IMR-90 (cell line): Measurements from ENCODE around the gene IL22RA2. TPM values are rescaled to one million over a fixed set of nuclear protein-coding genes. Genes with fewer than 3 reads are reported as not detected.

Experiments used
- ATAC-seq: fragments of 200-7000 bp; cut with Tn5 transposase; 2 replicates; pipeline ENCODE4 v1.9.1; 2020; ENCODE audit warnings: low read depth, mild to moderate bottlenecking, moderate library complexity
- BruUV-seq: library from RNA; stranded (reverse); fragments of 400-500 nt; replicated peaks from 2 replicates; lab custom pipeline; 2021; lab: Mats Ljungman, UMichigan
- CTCF ChIA-PET: fragments of 300-600 bp; formaldehyde crosslinking; extraction: SDS; loops from one replicate; lab custom pipeline; 2021; ENCODE audit warnings: antibody characterized with exemption; lab: Yijun Ruan, JAX
- POLR2A ChIA-PET: fragments of 300-600 bp; sonication (Branson Sonifier 250); formaldehyde crosslinking; loops from one replicate; lab custom pipeline; 2022; ENCODE audit warnings: antibody characterized with exemption; ENCODE audit not compliant: unreplicated experiment; lab: Charles Lee
- DNase-seq: peaks from one replicate; pipeline ENCODE4 v3.0.0; 2013
- H2AFZ ChIP-seq: replicated peaks from 2 replicates; pipeline ENCODE3; 2013; ENCODE audit warnings: low read length, mild to moderate bottlenecking; ENCODE audit not compliant: poor library complexity
- H2AK5ac ChIP-seq: 2 replicates; pipeline ENCODE4 v1.6.1; 2013; ENCODE audit warnings: low read depth, low read length, inconsistent platforms
- H2AK9ac ChIP-seq: replicated peaks from 2 replicates; pipeline ENCODE3; 2013; ENCODE audit warnings: mild to moderate bottlenecking, low read depth, low read length, moderate library complexity; ENCODE audit not compliant: poor library complexity
- H2BK120ac ChIP-seq: 2 replicates; pipeline ENCODE4 v1.6.1; 2013; ENCODE audit warnings: low read depth, low read length, inconsistent platforms
- H2BK15ac ChIP-seq: 3 replicates; pipeline ENCODE4 v1.6.1; 2013; ENCODE audit warnings: low read depth, low read length, inconsistent platforms
- H2BK20ac ChIP-seq: 2 replicates; pipeline ENCODE4 v1.6.1; 2013; ENCODE audit warnings: low read depth, mild to moderate bottlenecking, inconsistent platforms, low read length, moderate library complexity
- H2BK5ac ChIP-seq: 2 replicates; pipeline ENCODE4 v1.6.1; 2013; ENCODE audit warnings: mild to moderate bottlenecking, low read depth, low read length, inconsistent platforms; ENCODE audit not compliant: poor library complexity, severe bottlenecking
- H3K14ac ChIP-seq: replicated peaks from 2 replicates; pipeline ENCODE4 v1.6.1; 2013; ENCODE audit warnings: low read depth, low read length, inconsistent platforms
- H3K18ac ChIP-seq: 2 replicates; pipeline ENCODE4 v1.6.1; 2013; ENCODE audit warnings: low read depth, low read length, control low read depth
- H3K23ac ChIP-seq: 2 replicates; pipeline ENCODE4 v1.6.1; 2013; ENCODE audit warnings: low read depth, low read length, inconsistent platforms
- H3K27ac ChIP-seq: 2 replicates; pipeline ENCODE4 v1.5.1; 2013; ENCODE audit warnings: mild to moderate bottlenecking, control low read depth, low read length; ENCODE audit not compliant: insufficient read depth
- H3K27me3 ChIP-seq: 2 replicates; pipeline ENCODE4 v1.6.1; 2013; ENCODE audit warnings: low read length; ENCODE audit not compliant: control insufficient read depth, insufficient read depth
- H3K36me3 ChIP-seq: 2 replicates; pipeline ENCODE4 v1.6.1; 2013; ENCODE audit warnings: low read length, mixed read lengths; ENCODE audit not compliant: control insufficient read depth, insufficient read depth
- H3K4ac ChIP-seq: 2 replicates; pipeline ENCODE4 v1.6.1; 2013; ENCODE audit warnings: low read depth, low read length, inconsistent platforms
- H3K4me1 ChIP-seq: 2 replicates; pipeline ENCODE4 v1.6.1; 2013; ENCODE audit warnings: low read length, mixed read lengths; ENCODE audit not compliant: control insufficient read depth, insufficient read depth
- H3K4me2 ChIP-seq: 2 replicates; pipeline ENCODE4 v1.6.1; 2013; ENCODE audit warnings: low read depth, mild to moderate bottlenecking, control low read depth, low read length, moderate library complexity
- H3K4me3 ChIP-seq: 2 replicates; pipeline ENCODE4 v1.5.1; 2013; ENCODE audit warnings: low read depth, mild to moderate bottlenecking, control low read depth, low read length, moderate library complexity; ENCODE audit not compliant: insufficient read depth
- H3K56ac ChIP-seq: 2 replicates; pipeline ENCODE4 v1.6.1; 2013; ENCODE audit warnings: low read length, inconsistent platforms; ENCODE audit not compliant: insufficient read depth; ENCODE audit errors: extremely low read depth
- H3K79me1 ChIP-seq, 2 experiments: 2 replicates each; pipeline ENCODE4 v1.6.1; 2013; ENCODE audit warnings: low read length in 2 of 2, inconsistent platforms in 1 of 2, low read depth in 1 of 2
- H3K9ac ChIP-seq: 2 replicates; pipeline ENCODE4 v1.6.1; 2013; ENCODE audit warnings: low read depth, low read length, control low read depth
- H3K9me1 ChIP-seq: 2 replicates; pipeline ENCODE4 v1.6.1; 2013; ENCODE audit warnings: low read length, inconsistent platforms; ENCODE audit not compliant: insufficient read depth
- H3K9me3 ChIP-seq: 2 replicates; pipeline ENCODE4 v1.6.1; 2013; ENCODE audit warnings: low read length; ENCODE audit not compliant: control insufficient read depth, insufficient read depth
- H4K20me1 ChIP-seq: 2 replicates; pipeline ENCODE4 v1.6.1; 2013; ENCODE audit warnings: low read length, inconsistent platforms; ENCODE audit not compliant: insufficient read depth
- H4K5ac ChIP-seq: 2 replicates; pipeline ENCODE4 v1.6.1; 2013; ENCODE audit warnings: mild to moderate bottlenecking, low read depth, low read length, control low read depth
- H4K8ac ChIP-seq, 2 experiments: 2 replicates each; pipeline ENCODE4 v1.6.1; 2013; ENCODE audit warnings: low read depth in 2 of 2, low read length in 2 of 2, control low read depth in 1 of 2, inconsistent platforms in 1 of 2
- H4K91ac ChIP-seq: 2 replicates; pipeline ENCODE4 v1.6.1; 2013; ENCODE audit warnings: low read depth, low read length, inconsistent platforms; ENCODE audit not compliant: insufficient read depth
- BHLHE40 ChIP-seq: fragments of 150-350 bp; IDR thresholded peaks from 2 replicates; pipeline ENCODE4 v1.6.1; 2016; ENCODE audit warnings: mild to moderate bottlenecking, low read depth, low read length
- CEBPB ChIP-seq: IDR thresholded peaks from 2 replicates; pipeline ENCODE4 v1.6.1; 2012; ENCODE audit warnings: low read depth, low read length, improper control_type of control experiment
- CTCF ChIP-seq: conservative IDR thresholded peaks from 2 replicates; pipeline ENCODE4 v1.5.1; 2012; ENCODE audit warnings: mild to moderate bottlenecking, low read depth, low read length, improper control_type of control experiment
- MAFK ChIP-seq: IDR thresholded peaks from 2 replicates; pipeline ENCODE4 v1.6.1; 2012; ENCODE audit warnings: low read depth, low read length, improper control_type of control experiment
- RAD21 ChIP-seq: IDR thresholded peaks from 2 replicates; pipeline ENCODE4 v1.6.1; 2012; ENCODE audit warnings: low read length, improper control_type of control experiment
- RCOR1 ChIP-seq: IDR thresholded peaks from 2 replicates; pipeline ENCODE4 v1.6.1; 2012; ENCODE audit warnings: mild to moderate bottlenecking, low read length, improper control_type of control experiment; ENCODE audit not compliant: insufficient replicate concordance
- RFX5 ChIP-seq: IDR thresholded peaks from 2 replicates; pipeline ENCODE4 v1.8.0; 2012; ENCODE audit warnings: low read depth, mild to moderate bottlenecking, low read length, moderate library complexity
- WGBS, 2 experiments: methylation state at CpG; one replicate each; pipeline versions ENCODE4 v1.1.5 to v1.1.7; 2013; ENCODE audit warnings: missing lambda C conversion rate in 2 of 2; ENCODE audit not compliant: insufficient read length in 1 of 2; ENCODE audit errors: extremely low coverage in 2 of 2; 5-methylcytosine and 5-hydroxymethylcytosine counted together
- dilution Hi-C: fragments of 300-500 bp; cut with HindIII; formaldehyde crosslinking; loops from one replicate; pipeline ENCODE4 v1.14.3; 2018; ENCODE audit warnings: low sequenced_read_pairs; ENCODE audit not compliant: unreplicated experiment
- in situ Hi-C: fragments of 300-500 bp; cut with MboI; formaldehyde crosslinking; loops from 3 replicates; pipeline ENCODE4 v1.14.3; 2019; ENCODE audit warnings: low sequenced_read_pairs, inconsistent platforms, mixed read lengths
- intact Hi-C: fragments of 100-400 bp; cut with micrococcal nuclease; formaldehyde crosslinking; loops from 2 replicates; pipeline ENCODE4 v1.10.0; 2022
- polyA plus RNA-seq, 3 experiments: library from polyadenylated mRNA; depleted of rRNA; stranded (reverse); fragments of >200 nt; gene quantifications; 2 replicates each; pipeline ENCODE4 v1.2.3, GENCODE V29; 2012; ENCODE audit warnings: low replicate concordance in 1 of 3
- total RNA-seq: library from RNA; depleted of rRNA; stranded (reverse); fragments of >200 nt; gene quantifications from 2 replicates; pipeline ENCODE4 v1.2.3, GENCODE V29; 2012
- TF ChIP-seq, protein P1 (sequence below): fragments of 150-350 bp; IDR thresholded peaks from 2 replicates; pipeline ENCODE4 v1.6.1; 2016; ENCODE audit warnings: low read depth, mild to moderate bottlenecking, low read length, moderate library complexity, borderline replicate concordance

The IL22RA2 gene
- total and polyA plus RNA-seq, 2 of the 4 experiments (the other 2 are of a cell fraction): not detected

GRCh38 chr6:137167702-137168377, 5.6 kb downstream of the IL22RA2 start:
- no CpG with 5 or more reads among the region's 4 CpGs for WGBS, 2 experiments
- no peak for ATAC-seq
- CTCF ChIA-PET: no interaction called here

More at GRCh38 chr6:137167702-137168377, 5.6 kb downstream of the IL22RA2 start:
- no peak overlapping the region for H3K14ac ChIP-seq
- intact Hi-C loops (no loop called here), dilution Hi-C loops (no loop called here), in situ Hi-C loops (no loop called here)
- no peak overlapping the region for H3K4ac ChIP-seq
- no peak overlapping the region for H2BK15ac ChIP-seq
- H4K20me1 ChIP-seq: no peaks in the 10 kb centered on the region
- no peak overlapping the region for H3K9ac ChIP-seq
- no peaks in the 10 kb centered on the region for H3K4me1 ChIP-seq
- no peak overlapping the region for H3K4me2 ChIP-seq
- H4K8ac ChIP-seq: no peak overlapping the region
- H3K56ac ChIP-seq: no peak overlapping the region
- H2BK5ac ChIP-seq: no peak overlapping the region
- peaks cover 10% of the 10 kb centered on the region; the same call in 1 of the 2 replicates for H3K27me3 ChIP-seq
- POLR2A ChIA-PET: no interaction called here
- no peak overlapping the region for H3K23ac ChIP-seq
- no peak overlapping the region for H2AK5ac ChIP-seq
- H3K4me3 ChIP-seq: no peak overlapping the region
- TF ChIP-seq BHLHE40 (no peak), RAD21 (no peak), RFX5 (no peak), RCOR1 (no peak), CTCF (no peak), MAFK (no peak), CEBPB (no peak)
- TF ChIP-seq, protein P1, sequence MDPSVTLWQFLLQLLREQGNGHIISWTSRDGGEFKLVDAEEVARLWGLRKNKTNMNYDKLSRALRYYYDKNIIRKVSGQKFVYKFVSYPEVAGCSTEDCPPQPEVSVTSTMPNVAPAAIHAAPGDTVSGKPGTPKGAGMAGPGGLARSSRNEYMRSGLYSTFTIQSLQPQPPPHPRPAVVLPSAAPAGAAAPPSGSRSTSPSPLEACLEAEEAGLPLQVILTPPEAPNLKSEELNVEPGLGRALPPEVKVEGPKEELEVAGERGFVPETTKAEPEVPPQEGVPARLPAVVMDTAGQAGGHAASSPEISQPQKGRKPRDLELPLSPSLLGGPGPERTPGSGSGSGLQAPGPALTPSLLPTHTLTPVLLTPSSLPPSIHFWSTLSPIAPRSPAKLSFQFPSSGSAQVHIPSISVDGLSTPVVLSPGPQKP: no peak
- no TSS peak for BruUV-seq
- no peak overlapping the region for H2AFZ ChIP-seq
- no peaks in the 10 kb centered on the region for H3K79me1 ChIP-seq
- DNase-seq: no peak
- no peak overlapping the region for H3K27ac ChIP-seq
- H2BK20ac ChIP-seq: no peak overlapping the region
- no peak overlapping the region for H4K5ac ChIP-seq
- H4K91ac ChIP-seq: no peak overlapping the region
- H3K36me3 ChIP-seq: no peaks in the 10 kb centered on the region
- peaks cover 6% of the 10 kb centered on the region for H3K9me3 ChIP-seq
- H3K18ac ChIP-seq: no peak overlapping the region
- no peak overlapping the region for H2AK9ac ChIP-seq
- H3K9me1 ChIP-seq: no peaks in the 10 kb centered on the region
- no peak overlapping the region for H2BK120ac ChIP-seq
